HEK293 (cell line): ENCODE data around the gene GIT1.
A peak's percentile ranks its signal among the peaks of the same experiment; 100 is the strongest.

Experiments
- CTCF ChIA-PET: fragments of 350-600 bp; formaldehyde crosslinking; extraction: SDS; loops from one replicate; lab custom pipeline; 2021; ENCODE audit warnings: antibody characterized with exemption; lab: Yijun Ruan, JAX
- POLR2A ChIA-PET: fragments of 300-600 bp; formaldehyde crosslinking; extraction: SDS; loops from one replicate; lab custom pipeline; 2020; ENCODE audit warnings: antibody characterized with exemption, inconsistent platforms; lab: Yijun Ruan, JAX
- H3K27ac ChIP-seq: fragments of 200-500 bp; sonication (Bioruptor generic); 2 replicates; pipeline ENCODE4 v1.5.1; 2014; ENCODE audit warnings: low read depth, low read length, control low read depth, inconsistent platforms; ENCODE audit errors: extremely low read depth
- H3K36me3 ChIP-seq, 2 experiments: fragments of 200-500 bp in 1 of 2; sonication (Bioruptor generic) in 1 of 2; 1 replicate in 1 of 2; 2 replicates in 1 of 2; pipeline ENCODE4 v1.5.1; 2014 to 2017; ENCODE audit warnings: inconsistent platforms in 2 of 2, low read length in 2 of 2; ENCODE audit not compliant: control insufficient read depth in 2 of 2, insufficient read depth in 1 of 2
- H3K4me1 ChIP-seq: fragments of 200-500 bp; sonication (Bioruptor generic); 2 replicates; pipeline ENCODE4 v1.5.1; 2014; ENCODE audit warnings: mild to moderate bottlenecking, low read length, inconsistent platforms; ENCODE audit not compliant: control insufficient read depth, insufficient read depth
- H3K4me3 ChIP-seq: 2 replicates; pipeline ENCODE4 v1.5.1; 2011; ENCODE audit warnings: low read depth, mild to moderate bottlenecking, control low read depth, low read length, moderate library complexity
- H3K9me3 ChIP-seq: fragments of 200-500 bp; sonication (Bioruptor generic); 2 replicates; pipeline ENCODE4 v1.5.1; 2014; ENCODE audit warnings: low read depth, low read length, inconsistent platforms; ENCODE audit not compliant: control insufficient read depth, insufficient read depth
- GFI1B ChIP-seq: fragments of 450-650 bp; formaldehyde crosslinking; IDR thresholded peaks from 2 replicates; pipeline ENCODE4 v1.5.1; 2016; ENCODE audit warnings: missing biosample characterization, missing genetic modification characterization
- SCRT1 ChIP-seq: fragments of 450-650 bp; formaldehyde crosslinking; IDR thresholded peaks from 2 replicates; pipeline ENCODE4 v1.5.1; 2016; ENCODE audit warnings: missing biosample characterization, missing genetic modification characterization, borderline replicate concordance
- SP7 ChIP-seq: fragments of 450-650 bp; formaldehyde crosslinking; IDR thresholded peaks from 2 replicates; pipeline ENCODE4 v1.5.1; 2016; ENCODE audit warnings: missing biosample characterization, missing genetic modification characterization
- ZBTB17 ChIP-seq: fragments of 450-650 bp; formaldehyde crosslinking; IDR thresholded peaks from 2 replicates; pipeline ENCODE4 v1.5.1; 2016; ENCODE audit warnings: missing biosample characterization, missing genetic modification characterization
- ZBTB20 ChIP-seq: fragments of 450-650 bp; formaldehyde crosslinking; IDR thresholded peaks from 2 replicates; pipeline ENCODE4 v1.5.1; 2016; ENCODE audit warnings: missing biosample characterization, missing genetic modification characterization
- ZFP69B ChIP-seq: fragments of 450-650 bp; formaldehyde crosslinking; IDR thresholded peaks from 2 replicates; pipeline ENCODE4 v1.5.1; 2016; ENCODE audit warnings: missing biosample characterization, missing genetic modification characterization
- ZNF10 ChIP-seq: fragments of 450-650 bp; formaldehyde crosslinking; IDR thresholded peaks from 2 replicates; pipeline ENCODE4 v1.5.1; 2017; ENCODE audit warnings: missing biosample characterization, missing genetic modification characterization
- ZNF274 ChIP-seq, 2 experiments: fragments of 200-500 bp in 1 of 2; fragments of 450-650 bp in 1 of 2; sonication (Bioruptor generic) in 1 of 2; formaldehyde crosslinking in 1 of 2; IDR thresholded peaks; 2 replicates each; pipeline versions ENCODE4 v1.5.1 to v1.6.1; 2014 to 2016; ENCODE audit warnings: borderline replicate concordance in 1 of 2, inconsistent platforms in 1 of 2, low read length in 1 of 2, missing biosample characterization in 1 of 2, missing genetic modification characterization in 1 of 2
- ZNF335 ChIP-seq: fragments of 450-650 bp; formaldehyde crosslinking; conservative IDR thresholded peaks from 2 replicates; pipeline ENCODE4 v1.5.1; 2016; ENCODE audit warnings: missing biosample characterization, missing genetic modification characterization
- ZNF37A ChIP-seq: fragments of 450-650 bp; IDR thresholded peaks from 2 replicates; pipeline ENCODE4 v1.5.1; 2018; ENCODE audit warnings: missing biosample characterization, missing genetic modification characterization
- ZNF394 ChIP-seq: fragments of 450-650 bp; formaldehyde crosslinking; IDR thresholded peaks from 2 replicates; pipeline ENCODE4 v1.5.1; 2016; ENCODE audit warnings: missing biosample characterization, missing genetic modification characterization, mild to moderate bottlenecking, moderate library complexity, borderline replicate concordance
- ZNF600 ChIP-seq: fragments of 450-650 bp; formaldehyde crosslinking; IDR thresholded peaks from 2 replicates; pipeline ENCODE4 v1.5.1; 2016; ENCODE audit warnings: missing biosample characterization, missing genetic modification characterization
- ZNF623 ChIP-seq: fragments of 450-650 bp; formaldehyde crosslinking; IDR thresholded peaks from 2 replicates; pipeline ENCODE4 v1.5.1; 2016; ENCODE audit warnings: missing biosample characterization, missing genetic modification characterization
- ZSCAN16 ChIP-seq: fragments of 450-650 bp; formaldehyde crosslinking; IDR thresholded peaks from 2 replicates; pipeline ENCODE4 v1.5.1; 2016; ENCODE audit warnings: missing biosample characterization, missing genetic modification characterization
- TF ChIP-seq, protein P1 (sequence below): fragments of 450-650 bp; formaldehyde crosslinking; IDR thresholded peaks from 2 replicates; pipeline ENCODE4 v1.5.1; 2016; ENCODE audit warnings: missing biosample characterization, missing genetic modification characterization
- TF ChIP-seq, protein P2 (sequence below): fragments of 450-650 bp; formaldehyde crosslinking; IDR thresholded peaks from 2 replicates; pipeline ENCODE4 v1.5.1; 2016; ENCODE audit warnings: missing biosample characterization, missing genetic modification characterization, borderline replicate concordance
- TF ChIP-seq, protein P3 (sequence below): fragments of 450-650 bp; formaldehyde crosslinking; IDR thresholded peaks from 2 replicates; pipeline ENCODE4 v1.5.1; 2016; ENCODE audit warnings: missing biosample characterization, missing genetic modification characterization

GIT1 gene

DNA sequence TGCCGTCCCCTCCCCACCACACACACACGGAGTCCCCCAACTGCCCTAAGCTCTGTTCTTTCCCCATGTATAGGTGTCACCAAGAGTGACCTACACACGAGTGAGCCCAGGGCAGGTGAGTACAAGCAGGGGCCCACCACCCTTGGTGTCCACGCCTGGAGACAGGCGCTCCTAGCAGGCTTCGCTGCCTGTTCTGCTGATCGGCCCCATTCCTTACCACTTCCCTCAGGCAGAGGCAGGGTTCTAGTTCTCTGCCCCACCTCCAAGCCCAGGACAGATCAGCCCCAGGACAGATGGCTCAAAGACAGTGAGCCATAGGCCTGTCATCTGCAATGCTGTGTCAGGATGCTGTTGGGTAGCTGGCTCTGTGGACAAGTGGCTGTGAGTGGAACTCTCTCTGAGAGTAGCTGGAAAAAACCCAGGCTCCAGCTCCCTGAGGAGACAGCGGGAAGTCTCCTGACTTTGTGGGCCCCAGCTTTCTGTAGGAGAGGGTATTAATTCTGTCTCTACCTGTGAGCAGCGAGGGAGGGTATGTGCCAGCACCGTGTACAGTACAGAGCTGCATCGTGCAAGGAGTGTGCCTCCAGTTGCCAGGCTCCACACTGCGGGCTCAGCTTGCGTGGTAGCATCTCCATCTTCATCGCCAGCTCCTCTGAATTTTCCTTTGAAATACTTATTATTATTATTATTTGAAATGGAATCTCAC, 20.1 kb downstream of the GIT1 start:
- POLR2A ChIA-PET, result interaction anchor here (0.6 to 4.6 kb wide), 7 partner anchors 13 to 276 kb away, joined by 3 to 28 read pairs (median 4); partner anchors contain the start of genes ANKRD13B, GIT1, NUFIP2 and TAOK1
- no peaks in the 10 kb centered on the region for H3K9me3 ChIP-seq
- peaks cover 3 to 36% of the 10 kb centered on the region in 2 experiments for H3K36me3 ChIP-seq
- H3K27ac ChIP-seq, result peak overlapping the region; percentile 96
- peaks cover 13% of the 10 kb centered on the region for H3K4me1 ChIP-seq
- TF ChIP-seq ZNF10 (tag by site-specific recombination) (no peak), GFI1B (no peak), ZFP69B (peak; percentile 17; the same call in 1 of the 2 replicates), ZNF600 (peak; percentile 80), ZBTB20 (tag by site-specific recombination) (peak; percentile 63; the same call in 1 of the 2 replicates), SCRT1 (0 out of 2 replicates have a peak, but pooled peaks have one; percentile 1), ZSCAN16 (tag by site-specific recombination) (no peak), ZNF274 (IDR thresholded peaks at IDR 0.05; ENCODE audit: low read length) (no peak), ZNF274 (tag by site-specific recombination; IDR thresholded peaks at IDR 0.05; ENCODE audit: borderline replicate concordance) (no peak), ZNF37A (tag by site-specific recombination) (no peak), ZNF623 (no peak), SP7 (no peak), ZBTB17 (tag by site-specific recombination) (peak; percentile 76; the same call in 1 of the 2 replicates), ZNF394 (tag by site-specific recombination) (peak; percentile 27; the same call in 1 of the 2 replicates), ZNF335 (tag by site-specific recombination) (peak; percentile 73)
- TF ChIP-seq, protein P1, sequence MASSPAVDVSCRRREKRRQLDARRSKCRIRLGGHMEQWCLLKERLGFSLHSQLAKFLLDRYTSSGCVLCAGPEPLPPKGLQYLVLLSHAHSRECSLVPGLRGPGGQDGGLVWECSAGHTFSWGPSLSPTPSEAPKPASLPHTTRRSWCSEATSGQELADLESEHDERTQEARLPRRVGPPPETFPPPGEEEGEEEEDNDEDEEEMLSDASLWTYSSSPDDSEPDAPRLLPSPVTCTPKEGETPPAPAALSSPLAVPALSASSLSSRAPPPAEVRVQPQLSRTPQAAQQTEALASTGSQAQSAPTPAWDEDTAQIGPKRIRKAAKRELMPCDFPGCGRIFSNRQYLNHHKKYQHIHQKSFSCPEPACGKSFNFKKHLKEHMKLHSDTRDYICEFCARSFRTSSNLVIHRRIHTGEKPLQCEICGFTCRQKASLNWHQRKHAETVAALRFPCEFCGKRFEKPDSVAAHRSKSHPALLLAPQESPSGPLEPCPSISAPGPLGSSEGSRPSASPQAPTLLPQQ (tag by site-specific recombination), result 0 out of 2 replicates have a peak, but pooled peaks have one; percentile 54
- TF ChIP-seq, protein P2, sequence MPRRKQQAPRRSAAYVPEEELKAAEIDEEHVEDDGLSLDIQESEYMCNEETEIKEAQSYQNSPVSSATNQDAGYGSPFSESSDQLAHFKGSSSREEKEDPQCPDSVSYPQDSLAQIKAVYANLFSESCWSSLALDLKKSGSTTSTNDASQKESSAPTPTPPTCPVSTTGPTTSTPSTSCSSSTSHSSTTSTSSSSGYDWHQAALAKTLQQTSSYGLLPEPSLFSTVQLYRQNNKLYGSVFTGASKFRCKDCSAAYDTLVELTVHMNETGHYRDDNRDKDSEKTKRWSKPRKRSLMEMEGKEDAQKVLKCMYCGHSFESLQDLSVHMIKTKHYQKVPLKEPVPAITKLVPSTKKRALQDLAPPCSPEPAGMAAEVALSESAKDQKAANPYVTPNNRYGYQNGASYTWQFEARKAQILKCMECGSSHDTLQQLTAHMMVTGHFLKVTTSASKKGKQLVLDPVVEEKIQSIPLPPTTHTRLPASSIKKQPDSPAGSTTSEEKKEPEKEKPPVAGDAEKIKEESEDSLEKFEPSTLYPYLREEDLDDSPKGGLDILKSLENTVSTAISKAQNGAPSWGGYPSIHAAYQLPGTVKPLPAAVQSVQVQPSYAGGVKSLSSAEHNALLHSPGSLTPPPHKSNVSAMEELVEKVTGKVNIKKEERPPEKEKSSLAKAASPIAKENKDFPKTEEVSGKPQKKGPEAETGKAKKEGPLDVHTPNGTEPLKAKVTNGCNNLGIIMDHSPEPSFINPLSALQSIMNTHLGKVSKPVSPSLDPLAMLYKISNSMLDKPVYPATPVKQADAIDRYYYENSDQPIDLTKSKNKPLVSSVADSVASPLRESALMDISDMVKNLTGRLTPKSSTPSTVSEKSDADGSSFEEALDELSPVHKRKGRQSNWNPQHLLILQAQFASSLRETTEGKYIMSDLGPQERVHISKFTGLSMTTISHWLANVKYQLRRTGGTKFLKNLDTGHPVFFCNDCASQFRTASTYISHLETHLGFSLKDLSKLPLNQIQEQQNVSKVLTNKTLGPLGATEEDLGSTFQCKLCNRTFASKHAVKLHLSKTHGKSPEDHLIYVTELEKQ, result no peak
- TF ChIP-seq, protein P3, sequence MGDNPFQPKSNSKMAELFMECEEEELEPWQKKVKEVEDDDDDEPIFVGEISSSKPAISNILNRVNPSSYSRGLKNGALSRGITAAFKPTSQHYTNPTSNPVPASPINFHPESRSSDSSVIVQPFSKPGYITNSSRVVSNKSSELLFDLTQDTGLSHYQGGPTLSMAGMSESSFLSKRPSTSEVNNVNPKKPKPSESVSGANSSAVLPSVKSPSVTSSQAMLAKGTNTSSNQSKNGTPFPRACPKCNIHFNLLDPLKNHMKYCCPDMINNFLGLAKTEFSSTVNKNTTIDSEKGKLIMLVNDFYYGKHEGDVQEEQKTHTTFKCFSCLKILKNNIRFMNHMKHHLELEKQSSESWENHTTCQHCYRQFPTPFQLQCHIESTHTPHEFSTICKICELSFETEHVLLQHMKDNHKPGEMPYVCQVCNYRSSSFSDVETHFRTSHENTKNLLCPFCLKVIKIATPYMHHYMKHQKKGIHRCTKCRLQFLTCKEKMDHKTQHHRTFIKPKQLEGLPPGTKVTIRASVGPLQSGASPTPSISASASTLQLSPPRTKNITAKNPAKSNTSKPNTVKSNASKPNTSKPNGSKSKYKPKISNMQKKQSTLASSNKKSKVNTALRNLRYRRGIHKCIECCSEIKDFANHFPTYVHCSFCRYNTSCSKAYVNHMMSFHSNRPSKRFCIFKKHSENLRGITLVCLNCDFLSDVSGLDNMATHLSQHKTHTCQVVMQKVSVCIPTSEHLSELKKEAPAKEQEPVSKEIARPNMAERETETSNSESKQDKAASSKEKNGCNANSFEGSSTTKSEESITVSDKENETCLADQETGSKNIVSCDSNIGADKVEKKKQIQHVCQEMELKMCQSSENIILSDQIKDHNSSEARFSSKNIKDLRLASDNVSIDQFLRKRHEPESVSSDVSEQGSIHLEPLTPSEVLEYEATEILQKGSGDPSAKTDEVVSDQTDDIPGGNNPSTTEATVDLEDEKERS (tag by site-specific recombination), result no peak
- H3K4me3 ChIP-seq, result peak overlapping the region; percentile 78
- CTCF ChIA-PET, result interaction anchor here (0.6 to 4.9 kb wide), 5 partner anchors 11 to 395 kb away, joined by 3 to 31 read pairs (median 13); partner anchors contain the start of gene ANKRD13B
